Embryonic facial prominence (tissue), 1 donor: Measurements from ENCODE around the gene PAK4.

Source experiments
- DNase-seq: peaks from one replicate; pipeline ENCODE4 v3.0.0-alpha.2; 2016; ENCODE audit errors: extremely low spot score

PAK4 gene

DNA sequence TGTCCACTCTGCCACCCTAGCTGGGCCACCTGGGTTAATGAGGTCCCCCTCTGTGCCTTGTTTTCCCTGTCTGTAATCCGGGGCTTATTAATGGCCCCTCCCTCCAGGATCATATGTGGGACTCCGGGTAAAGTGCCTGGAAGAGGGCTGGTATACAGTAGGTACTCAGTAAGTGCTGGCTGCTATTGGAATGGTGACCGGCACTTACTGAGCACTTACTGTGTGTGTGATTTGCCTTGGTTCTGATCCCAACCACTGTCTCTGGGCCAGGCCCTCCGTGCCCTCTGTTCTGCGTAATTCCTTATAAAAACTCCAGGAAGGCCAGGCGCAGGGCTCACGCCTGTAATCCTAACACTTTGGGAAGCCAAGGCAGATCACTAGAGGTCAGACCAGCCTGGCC is 40.3 kb downstream of the PAK4 start:
- no peak for DNase-seq

DNA sequence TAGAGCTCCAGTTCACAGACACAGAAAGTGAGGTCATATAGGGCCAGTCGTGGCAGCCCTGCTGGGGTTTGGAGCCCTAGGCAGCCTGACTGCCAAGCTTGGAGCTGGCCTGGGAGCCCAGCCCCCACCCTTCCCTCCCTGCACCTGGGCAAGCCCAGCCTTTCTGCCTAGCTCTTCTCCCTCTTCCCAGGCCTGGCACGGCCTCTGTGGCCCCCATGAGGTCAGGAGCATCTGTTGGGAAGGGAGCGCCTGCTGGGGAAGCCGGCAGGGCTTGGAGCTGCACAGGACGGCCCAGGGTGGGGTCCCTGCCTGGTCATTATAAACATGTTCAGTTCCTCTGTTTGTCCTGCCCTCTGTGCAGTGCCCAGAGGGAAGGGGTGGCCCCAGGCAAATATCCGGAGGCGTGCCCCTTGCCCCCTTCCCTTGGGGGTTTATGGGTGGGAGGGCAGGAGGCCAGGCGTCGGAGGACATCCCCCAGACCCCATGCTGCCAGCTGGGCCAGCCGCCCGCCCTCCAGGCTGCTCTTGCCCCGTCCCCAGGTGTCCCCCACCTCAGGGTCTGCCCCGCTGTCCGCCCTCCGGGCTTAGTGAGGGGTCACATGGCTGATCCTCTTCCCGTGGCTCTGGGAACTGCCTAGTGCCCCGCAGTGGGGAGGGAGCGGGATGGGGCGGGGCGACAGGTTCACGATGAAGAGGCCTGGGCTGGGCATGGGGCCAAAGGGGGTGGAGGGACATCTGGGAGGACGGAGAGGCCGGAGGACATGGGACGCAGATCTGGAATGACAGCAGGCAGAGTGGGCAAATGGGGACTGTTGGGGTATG is 41.2 kb downstream of the PAK4 start:
- no peak for DNase-seq

DNA sequence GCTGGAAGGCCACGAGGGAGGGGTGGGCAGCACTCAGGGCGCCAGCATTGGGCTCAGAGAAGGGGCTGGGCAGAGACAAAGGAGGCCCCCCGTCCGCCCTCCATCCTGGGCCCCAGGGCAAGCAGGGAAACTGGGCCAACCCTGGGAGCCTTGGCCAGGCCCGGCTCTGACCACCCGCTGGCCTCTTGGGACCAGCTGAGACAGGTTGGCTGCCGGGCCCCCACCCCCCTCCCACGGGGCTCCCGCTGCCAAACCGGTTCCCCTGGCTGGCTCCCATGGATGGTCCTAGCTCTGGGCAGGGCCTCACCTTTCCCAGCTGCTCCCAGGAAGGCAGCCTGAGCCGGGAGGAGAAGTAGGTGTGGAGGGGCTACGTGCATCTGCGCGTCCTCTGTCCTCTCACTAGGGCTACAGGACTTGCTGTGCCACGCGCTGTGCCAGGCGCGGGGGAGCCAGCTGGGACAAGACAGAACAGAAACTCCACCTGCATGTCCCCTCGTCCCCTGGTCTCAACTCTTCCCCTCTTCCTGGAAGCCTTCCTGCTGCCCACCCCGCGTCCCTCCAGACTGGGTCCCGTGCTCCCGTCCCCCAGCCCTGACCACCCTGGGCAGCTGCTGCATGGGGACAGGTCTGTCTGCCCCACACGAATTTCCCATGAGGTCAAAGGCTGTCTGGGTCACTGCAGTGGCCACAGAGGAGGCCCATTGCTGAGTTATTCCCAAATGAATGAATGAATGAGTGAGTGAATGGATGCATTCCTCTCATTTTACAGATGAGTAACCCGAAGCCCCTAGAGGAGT is 42.1 kb downstream of the PAK4 start:
- DNase-seq: no peak

DNA sequence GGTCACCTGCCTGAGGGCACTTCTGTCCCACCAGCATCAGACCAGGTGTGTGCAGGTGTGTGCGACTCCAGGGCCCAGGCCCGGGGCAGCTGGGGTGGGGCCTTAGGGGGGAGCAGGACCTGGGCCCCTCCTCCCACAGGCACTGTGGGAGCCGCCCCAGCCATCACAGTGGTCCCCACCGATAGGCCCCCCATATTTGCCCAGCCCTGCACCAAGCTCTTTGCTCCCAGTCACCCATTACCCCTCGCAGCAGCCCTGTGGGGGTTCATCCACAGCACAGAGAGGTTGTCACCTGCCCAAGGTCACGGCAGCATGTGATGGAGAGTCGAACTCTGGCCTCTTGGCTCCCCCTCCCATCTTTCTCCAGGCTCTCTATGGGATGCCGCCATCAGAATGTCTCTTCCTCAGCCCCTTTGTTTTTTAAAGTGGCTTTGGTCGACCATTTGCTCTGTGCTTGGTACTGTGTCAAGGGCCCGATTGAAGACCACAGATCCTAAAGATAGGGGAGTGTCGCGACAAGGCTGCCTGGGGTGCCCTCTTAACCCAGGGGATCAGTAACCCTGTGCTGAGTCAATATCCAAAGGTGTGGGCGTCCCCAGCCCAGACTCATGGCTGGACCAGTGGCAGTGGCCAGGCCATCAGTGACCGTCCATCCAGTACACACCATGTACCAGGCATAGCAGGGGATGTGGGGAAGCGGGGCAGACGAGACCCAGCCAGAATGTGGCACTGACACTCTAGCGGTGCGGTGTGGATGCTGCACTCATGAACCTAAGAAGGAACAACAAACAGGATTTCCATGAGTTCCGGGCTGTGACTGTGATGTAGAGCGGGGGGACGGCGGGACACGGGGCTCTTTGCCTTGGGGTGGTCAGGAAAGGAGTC is 42.9 kb downstream of the PAK4 start:
- DNase-seq: no peak

DNA sequence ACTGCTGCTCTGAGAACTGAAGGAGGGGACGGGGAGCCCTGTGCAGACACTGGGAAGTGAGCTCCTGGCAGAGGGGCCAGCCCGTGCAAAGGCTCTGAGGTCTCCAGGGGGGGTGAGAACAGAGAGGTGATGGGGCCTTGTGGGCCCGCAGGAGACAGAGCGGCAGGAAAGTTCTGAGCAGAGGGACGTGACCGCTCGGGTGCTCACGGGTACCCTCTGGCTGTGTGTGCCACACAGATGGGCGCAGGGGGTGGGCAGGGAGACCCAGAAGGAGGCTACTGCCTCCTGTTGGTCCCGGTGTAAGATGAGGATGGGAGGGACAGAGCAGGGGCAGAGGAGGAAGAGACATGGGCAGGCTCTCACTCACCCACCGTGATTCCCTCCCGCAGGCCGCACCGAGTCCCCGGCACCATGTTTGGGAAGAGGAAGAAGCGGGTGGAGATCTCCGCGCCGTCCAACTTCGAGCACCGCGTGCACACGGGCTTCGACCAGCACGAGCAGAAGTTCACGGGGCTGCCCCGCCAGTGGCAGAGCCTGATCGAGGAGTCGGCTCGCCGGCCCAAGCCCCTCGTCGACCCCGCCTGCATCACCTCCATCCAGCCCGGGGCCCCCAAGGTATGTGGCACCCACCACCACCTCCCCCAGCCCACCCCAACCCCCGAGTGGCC is 43.7 kb downstream of the PAK4 start:
- DNase-seq: no peak

DNA sequence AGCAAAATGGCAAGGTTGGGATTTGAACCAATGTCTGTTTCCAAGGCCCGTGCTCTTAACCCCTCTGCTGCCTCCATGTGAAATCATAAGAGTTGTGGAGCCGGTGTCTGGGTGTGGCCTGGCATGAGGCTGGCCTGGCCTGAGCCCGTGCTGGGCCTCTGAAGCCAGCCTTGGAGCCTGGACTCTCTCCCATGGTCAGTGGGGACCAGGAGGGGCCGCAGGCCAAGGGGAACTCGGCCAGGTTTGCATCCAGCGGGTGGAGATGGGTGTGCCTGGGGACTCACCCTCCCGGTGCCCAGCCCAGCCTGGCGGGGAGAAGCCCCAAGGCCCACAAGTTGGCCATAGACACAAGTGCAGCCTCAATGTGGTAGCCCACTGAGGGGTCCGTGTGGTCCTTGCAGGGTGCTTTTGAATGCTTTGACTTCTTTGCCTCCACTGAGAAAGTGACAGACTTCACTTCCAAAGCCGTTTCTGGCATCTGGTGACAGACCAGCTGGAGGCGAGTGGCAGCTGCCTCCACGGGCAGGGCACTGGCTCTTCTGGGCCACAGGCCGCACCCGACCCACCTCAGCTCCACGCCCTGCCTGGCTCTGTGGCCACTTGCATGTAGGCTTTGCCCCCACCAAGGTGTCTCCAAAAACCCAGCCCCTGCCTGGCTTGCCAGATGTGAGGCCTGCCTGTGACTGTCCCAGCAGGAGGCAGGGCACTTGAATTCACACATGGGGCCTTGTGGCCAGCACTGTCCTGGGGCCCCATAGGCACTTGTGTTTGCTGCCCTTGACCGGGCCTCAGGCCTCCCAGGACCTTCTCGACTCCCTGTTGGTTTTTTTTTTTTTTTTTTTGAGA is 45.0 kb downstream of the PAK4 start:
- DNase-seq: no peak

DNA sequence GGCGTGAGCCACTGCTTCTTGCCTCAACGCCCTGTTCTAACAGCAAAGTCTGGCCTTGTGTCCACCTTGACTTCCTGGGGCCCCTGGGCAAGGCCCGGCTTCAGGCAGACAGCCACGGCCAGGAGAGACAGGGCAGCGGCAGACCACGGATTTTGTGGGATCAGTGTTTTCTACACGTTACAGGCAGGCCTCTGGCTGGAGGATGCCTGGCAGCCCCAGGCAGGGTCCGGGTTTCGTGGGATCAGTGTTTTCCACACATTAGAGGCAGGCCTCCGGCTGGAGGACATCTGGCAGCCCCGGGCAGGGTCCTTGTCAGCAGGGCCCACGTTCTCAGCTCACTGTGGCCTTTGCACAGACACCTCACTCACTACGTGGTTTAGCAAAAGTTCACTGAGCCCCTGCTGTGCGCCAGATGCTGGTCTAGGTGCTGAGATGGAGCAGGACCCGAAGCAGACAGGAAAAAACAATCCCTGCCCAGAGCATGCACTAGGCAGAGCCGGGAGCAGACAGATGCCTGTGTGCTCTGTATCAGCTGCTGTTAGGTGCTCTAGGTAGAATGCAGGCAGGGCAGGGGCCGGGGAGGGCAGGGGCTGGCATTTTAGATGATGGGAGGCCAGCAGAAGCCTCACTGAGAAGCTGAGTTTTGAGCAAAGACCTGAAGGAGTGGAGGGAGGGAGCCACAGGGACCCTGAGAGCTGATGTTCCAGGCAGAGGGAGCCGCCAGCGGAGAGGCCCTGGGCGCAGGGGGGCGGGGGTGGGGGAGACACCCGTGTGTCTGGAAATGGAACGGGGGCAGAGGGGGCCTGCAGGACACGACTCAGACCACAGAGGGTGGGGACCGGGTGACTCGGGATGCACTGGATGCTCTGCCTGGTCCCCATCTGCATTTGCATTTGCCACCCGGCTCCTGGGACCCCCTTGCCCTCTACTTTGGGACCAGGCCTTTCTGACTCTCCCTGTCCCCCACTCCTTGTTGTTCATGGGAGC is 46.2 kb downstream of the PAK4 start:
- DNase-seq: no peak

DNA sequence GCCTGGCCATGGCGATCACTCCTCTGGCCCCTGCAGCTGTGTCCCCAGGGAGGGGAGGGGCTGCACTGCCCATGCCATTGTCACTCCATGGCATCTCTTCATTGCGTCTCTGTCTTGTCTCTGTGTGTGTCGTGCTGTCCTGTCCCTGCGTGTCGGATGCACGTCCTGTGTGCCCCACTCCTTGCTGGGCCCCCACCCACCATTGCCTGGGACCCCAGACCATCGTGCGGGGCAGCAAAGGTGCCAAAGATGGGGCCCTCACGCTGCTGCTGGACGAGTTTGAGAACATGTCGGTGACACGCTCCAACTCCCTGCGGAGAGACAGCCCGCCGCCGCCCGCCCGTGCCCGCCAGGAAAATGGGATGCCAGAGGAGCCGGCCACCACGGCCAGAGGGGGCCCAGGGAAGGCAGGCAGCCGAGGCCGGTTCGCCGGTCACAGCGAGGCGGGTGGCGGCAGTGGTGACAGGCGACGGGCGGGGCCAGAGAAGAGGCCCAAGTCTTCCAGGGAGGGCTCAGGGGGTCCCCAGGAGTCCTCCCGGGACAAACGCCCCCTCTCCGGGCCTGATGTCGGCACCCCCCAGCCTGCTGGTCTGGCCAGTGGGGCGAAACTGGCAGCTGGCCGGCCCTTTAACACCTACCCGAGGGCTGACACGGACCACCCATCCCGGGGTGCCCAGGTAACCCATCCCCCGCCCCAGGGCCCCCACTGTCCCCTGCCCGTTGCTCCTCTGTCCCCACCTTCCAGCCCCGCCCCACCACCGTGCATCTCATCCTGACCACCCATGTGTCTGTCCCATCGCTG is 47.3 kb downstream of the PAK4 start:
- DNase-seq: no peak

DNA sequence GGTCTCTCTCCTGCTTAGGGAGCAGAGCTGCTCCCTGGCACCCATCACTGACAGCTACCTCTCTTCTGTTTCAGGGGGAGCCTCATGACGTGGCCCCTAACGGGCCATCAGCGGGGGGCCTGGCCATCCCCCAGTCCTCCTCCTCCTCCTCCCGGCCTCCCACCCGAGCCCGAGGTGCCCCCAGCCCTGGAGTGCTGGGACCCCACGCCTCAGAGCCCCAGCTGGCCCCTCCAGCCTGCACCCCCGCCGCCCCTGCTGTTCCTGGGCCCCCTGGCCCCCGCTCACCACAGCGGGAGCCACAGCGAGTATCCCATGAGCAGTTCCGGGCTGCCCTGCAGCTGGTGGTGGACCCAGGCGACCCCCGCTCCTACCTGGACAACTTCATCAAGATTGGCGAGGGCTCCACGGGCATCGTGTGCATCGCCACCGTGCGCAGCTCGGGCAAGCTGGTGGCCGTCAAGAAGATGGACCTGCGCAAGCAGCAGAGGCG is 48.0 kb downstream of the PAK4 start:
- DNase-seq: no peak

DNA sequence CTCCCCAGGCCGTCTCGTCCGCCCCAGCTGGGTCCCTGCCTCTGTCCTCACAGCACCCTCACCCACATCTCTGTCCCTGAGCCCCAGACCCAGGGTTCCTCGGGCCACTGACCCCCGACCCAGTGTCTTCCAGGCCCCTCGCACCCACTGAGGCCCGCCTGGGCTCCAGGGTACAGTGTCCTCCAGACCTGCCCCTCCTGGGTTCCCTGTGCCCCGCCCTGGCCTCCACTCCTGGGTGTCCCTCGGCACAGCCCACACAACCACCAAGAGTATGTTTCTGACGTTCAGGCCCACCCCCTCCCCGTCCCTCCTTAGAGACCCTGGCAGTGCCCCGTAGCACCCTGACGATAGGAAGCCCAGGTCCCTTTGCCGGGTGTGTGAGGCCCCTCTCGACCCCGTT is 48.6 kb downstream of the PAK4 start:
- no peak for DNase-seq

DNA sequence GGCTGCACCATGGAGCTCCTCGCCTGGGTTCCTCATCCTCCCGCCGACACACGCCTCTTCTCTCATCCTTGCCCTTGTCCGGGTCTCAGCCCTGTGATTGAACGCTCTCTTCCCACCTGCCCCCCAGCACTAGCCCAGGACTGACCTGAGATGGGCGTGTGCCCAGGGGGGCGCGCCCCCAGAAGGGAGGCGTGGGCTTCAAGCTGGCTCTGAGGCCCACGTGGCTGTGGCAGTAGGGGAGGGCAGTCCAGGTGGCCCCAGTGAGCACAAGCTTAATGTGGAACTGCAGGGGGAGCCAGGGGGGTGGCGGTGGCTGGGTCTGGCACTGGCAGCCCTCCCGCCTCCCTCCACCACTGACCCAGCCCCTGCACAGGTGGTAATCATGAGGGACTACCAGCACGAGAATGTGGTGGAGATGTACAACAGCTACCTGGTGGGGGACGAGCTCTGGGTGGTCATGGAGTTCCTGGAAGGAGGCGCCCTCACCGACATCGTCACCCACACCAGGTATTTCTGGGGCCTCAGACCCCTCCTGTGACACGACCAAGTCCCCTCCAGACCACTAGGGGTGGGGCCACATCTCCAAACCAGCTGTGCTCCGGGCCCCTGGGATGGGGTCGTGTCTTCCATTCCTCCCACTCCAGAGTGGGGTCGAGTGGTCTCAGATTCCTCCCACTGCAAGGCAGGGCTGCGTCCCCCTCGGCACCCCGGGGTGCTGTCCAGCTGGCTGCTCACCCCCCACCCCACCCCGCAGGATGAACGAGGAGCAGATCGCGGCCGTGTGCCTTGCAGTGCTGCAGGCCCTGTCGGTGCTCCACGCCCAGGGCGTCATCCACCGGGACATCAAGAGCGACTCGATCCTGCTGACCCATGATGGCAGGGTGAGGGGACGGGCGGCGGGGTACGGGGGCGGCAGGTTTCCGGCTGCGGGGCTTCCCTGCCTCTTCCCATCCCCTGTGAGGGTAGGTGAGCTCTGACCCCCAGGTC is 49.3 kb downstream of the PAK4 start:
- no peak for DNase-seq

DNA sequence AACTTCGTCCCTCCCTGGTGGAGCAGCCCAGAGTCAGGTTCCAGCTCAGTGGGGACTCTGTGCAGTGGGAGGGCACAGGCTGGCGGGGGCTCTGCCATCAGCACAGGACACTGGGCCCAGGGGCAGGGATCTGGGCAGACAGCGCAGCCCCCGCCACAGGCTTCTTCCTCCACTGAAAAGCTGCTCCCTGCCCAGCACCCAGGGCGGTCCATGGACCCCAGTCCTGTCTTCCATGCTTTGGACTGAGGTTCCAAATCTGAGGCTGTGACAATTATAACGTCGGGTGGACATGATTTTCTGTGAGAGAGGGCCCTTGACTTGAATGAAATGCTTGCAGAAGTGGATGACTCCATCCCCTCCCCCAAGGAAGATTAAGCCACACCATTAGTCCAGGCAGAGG is 50.0 kb downstream of the PAK4 start:
- no peak for DNase-seq

DNA sequence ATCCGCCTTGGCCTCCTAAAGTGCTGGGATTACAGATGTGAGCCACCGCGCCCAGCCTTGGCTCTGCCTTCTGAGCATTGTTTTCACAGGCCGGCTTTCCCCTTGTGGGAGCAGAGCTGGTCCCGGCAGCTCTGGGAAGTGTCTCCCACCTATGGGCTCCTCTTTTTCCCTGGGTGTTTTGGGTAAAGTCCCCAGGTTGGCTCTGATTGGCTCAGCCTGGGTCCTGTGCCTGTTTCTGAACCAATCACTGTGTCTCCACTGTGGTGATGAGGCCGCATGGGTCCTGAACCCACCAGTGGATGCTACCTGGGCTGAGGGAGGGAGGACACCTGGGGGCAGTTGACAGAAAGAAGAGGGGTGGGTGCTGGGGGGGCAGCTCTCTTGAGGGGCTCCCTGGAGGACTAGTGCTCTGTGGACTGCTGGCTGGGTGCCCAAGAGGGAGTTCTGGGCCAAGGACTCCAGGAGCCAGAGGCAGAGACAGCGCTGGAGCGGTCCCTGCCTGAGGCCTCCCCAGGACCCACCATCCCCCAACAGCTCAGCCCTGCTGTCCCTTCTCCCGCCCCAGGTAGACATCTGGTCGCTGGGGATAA is 51.6 kb downstream of the PAK4 start:
- no peak for DNase-seq

DNA sequence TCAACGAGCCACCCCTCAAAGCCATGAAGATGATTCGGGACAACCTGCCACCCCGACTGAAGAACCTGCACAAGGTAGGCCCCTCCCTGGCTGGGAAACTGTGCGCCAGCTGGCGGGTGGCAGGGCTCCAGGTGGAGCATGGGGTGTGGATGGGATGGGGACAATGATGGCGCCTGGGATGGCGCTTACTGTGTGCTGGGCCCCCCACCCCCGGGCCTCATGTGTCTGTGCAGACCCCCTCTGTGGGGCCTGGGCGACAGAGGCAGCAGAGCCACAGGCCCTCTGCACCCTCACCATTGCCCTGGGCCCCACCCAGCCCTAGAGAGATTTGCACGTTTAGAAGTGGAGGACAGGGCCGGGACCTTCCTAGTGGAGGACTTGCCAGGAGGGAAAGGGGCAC is 52.1 kb downstream of the PAK4 start:
- DNase-seq: no peak

DNA sequence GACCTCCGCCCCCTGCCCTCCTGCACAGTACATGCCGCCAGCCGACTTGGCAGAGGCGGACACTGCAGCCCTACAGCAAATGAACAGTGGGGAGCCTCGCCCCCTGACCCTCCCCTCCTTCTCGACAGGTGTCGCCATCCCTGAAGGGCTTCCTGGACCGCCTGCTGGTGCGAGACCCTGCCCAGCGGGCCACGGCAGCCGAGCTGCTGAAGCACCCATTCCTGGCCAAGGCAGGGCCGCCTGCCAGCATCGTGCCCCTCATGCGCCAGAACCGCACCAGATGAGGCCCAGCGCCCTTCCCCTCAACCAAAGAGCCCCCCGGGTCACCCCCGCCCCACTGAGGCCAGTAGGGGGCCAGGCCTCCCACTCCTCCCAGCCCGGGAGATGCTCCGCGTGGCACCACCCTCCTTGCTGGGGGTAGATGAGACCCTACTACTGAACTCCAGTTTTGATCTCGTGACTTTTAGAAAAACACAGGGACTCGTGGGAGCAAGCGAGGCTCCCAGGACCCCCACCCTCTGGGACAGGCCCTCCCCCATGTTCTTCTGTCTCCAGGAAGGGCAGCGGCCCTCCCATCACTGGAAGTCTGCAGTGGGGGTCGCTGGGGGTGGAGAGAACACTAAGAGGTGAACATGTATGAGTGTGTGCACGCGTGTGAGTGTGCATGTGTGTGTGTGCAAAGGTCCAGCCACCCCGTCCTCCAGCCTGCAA is 52.9 kb downstream of the PAK4 start:
- DNase-seq: no peak

DNA sequence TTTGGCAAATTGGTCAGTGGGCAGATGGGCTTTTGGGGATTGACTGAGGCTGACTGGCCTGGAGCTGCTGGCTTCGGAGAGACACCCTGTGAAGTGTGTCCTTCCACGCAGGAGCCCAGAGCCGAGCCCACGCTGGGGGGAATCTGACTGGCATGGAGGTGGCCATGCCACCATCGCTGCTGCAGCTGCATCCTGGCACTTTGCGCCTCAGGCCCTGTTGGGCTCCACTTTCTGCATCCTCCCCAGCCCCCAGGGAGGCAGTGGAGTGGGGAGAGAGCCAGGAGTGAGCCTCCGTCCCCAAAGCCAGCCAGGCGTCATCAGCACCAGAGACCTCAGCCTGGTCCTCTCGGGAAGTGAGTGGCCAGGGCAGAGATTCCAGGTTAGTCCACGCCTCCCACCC is 54.2 kb downstream of the PAK4 start:
- DNase-seq: no peak
